CD4-positive, alpha-beta T cell treated with Interleukin-17A for 4 hours (primary cell): ENCODE measurements around the gene DACH1.

Experiments used
- DNase-seq: peaks from one replicate; pipeline ENCODE4 v3.0.0-alpha.2; 2020; ENCODE audit warnings: mixed read lengths

The DACH1 gene

GRCh38 chr13:71540098-71540497 lies 326.9 kb downstream of the DACH1 start:
- no peak for DNase-seq

- DNase-seq, result no peak
These were observed 330.8 kb downstream of the DACH1 start for GRCh38 chr13:71536201-71536600.

GRCh38 chr13:71524613-71525304 lies 342.2 kb downstream of the DACH1 start:
- DNase-seq, result no peak

- DNase-seq, result no peak
These were observed 342.8 kb downstream of the DACH1 start for GRCh38 chr13:71524245-71524612.

- no peak for DNase-seq
These were observed 344.0 kb downstream of the DACH1 start for GRCh38 chr13:71522941-71523526.

GRCh38 chr13:71517004-71517403 lies 350.0 kb downstream of the DACH1 start:
- DNase-seq, result no peak

GRCh38 chr13:71516521-71516920 lies 350.5 kb downstream of the DACH1 start:
- no peak for DNase-seq

- DNase-seq, result no peak
These were observed 351.3 kb downstream of the DACH1 start for GRCh38 chr13:71515744-71516038.

- no peak for DNase-seq
These were observed 351.9 kb downstream of the DACH1 start for GRCh38 chr13:71514900-71515743.

GRCh38 chr13:71513411-71514033 lies 353.5 kb downstream of the DACH1 start:
- DNase-seq, result no peak

GRCh38 chr13:71503781-71504180 lies 363.2 kb downstream of the DACH1 start:
- DNase-seq, result no peak

- no peak for DNase-seq
These were observed 367.0 kb downstream of the DACH1 start for GRCh38 chr13:71499944-71500514.

GRCh38 chr13:71499235-71499634 lies 367.8 kb downstream of the DACH1 start:
- DNase-seq, result no peak

- DNase-seq, result no peak
These were observed 373.8 kb downstream of the DACH1 start for GRCh38 chr13:71493189-71493588.

GRCh38 chr13:71492346-71492871 lies 374.6 kb downstream of the DACH1 start:
- DNase-seq, result no peak

GRCh38 chr13:71491010-71491409 lies 376.0 kb downstream of the DACH1 start:
- no peak for DNase-seq

GRCh38 chr13:71489041-71489440 lies 378.0 kb downstream of the DACH1 start:
- no peak for DNase-seq

GRCh38 chr13:71488201-71488600 lies 378.8 kb downstream of the DACH1 start:
- DNase-seq, result no peak

- no peak for DNase-seq
These were observed 381.1 kb downstream of the DACH1 start for GRCh38 chr13:71485913-71486312.

- no peak for DNase-seq
These were observed 383.3 kb downstream of the DACH1 start for GRCh38 chr13:71483733-71484132.

- no peak for DNase-seq
These were observed 385.5 kb downstream of the DACH1 start for GRCh38 chr13:71481501-71481900.

GRCh38 chr13:71481046-71481445 lies 386.0 kb downstream of the DACH1 start:
- no peak for DNase-seq

GRCh38 chr13:71477735-71478134 lies 389.3 kb downstream of the DACH1 start:
- no peak for DNase-seq
